GM21526 (cell line): Measurements from ENCODE around the gene AKAP13.

Experiments used
- ATAC-seq: cut with Tn5 transposase; IDR thresholded peaks from one replicate; pipeline ENCODE4 v1.9.1; 2021; ENCODE audit warnings: moderate library complexity; ENCODE audit not compliant: unreplicated experiment, low FRiP score

The AKAP13 gene

DNA sequence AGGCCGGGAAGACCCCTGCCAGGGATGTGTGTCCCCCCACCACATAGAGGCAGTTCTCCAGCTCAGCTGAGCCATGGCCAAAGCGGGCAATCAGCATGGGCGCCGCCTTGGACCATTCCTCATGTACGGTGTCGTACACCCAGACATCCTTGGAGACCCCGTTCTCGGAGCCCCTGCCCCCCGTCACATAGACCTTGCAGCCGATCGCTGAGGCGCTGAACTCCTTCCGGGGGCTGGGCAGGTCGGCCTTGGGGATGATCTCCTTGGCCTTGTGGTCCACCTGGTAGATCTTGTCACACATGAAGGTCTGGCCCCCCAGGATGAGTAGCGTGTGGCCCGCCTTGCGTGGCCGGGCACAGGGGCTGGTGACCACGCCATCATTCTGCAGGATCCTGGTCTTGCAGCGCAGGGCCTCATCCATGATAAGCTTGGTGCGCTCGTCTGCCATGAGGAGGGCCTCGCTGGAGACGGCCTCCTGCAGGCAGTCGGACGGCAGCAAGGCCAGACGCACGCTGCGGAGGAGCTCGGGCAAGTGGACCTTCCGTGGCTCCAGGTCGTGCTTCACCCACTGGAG lies 388.3 kb downstream of the AKAP13 start:
- no peak for ATAC-seq

DNA sequence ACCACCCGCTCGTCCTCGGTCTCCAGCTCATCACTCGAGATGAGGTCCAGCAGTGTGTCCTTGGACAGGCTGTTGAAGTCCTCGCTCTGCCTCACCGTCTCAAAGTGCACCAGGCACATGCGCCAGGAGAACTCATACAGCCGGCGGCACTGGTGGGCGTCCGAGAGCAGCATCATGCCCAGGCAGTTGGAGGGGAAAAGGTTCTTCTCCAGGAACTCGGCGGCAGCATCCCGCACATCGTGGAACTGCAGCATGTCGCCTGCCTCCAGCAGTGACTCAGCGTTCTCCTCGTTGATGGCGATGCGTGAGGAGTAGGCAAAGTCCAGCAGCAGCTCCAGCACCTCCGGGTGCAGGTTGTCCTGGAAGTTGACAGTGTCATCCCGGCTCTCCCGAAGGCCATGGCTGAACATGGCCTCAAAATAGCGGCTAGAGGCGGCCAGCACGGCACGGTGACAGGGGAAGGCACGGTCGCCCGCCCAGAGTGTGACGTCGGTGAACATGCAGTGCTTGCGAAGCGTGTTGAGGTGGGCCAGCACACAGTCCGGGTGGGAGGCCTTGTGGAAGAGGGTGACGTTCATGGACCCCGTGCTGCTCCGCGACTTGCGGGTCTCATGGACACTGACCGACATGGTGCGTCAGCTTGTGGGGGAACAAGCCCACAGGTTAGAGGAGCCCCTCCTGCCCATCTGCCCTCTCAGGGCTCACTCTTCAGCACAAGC lies 388.9 kb downstream of the AKAP13 start:
- ATAC-seq, result no peak

DNA sequence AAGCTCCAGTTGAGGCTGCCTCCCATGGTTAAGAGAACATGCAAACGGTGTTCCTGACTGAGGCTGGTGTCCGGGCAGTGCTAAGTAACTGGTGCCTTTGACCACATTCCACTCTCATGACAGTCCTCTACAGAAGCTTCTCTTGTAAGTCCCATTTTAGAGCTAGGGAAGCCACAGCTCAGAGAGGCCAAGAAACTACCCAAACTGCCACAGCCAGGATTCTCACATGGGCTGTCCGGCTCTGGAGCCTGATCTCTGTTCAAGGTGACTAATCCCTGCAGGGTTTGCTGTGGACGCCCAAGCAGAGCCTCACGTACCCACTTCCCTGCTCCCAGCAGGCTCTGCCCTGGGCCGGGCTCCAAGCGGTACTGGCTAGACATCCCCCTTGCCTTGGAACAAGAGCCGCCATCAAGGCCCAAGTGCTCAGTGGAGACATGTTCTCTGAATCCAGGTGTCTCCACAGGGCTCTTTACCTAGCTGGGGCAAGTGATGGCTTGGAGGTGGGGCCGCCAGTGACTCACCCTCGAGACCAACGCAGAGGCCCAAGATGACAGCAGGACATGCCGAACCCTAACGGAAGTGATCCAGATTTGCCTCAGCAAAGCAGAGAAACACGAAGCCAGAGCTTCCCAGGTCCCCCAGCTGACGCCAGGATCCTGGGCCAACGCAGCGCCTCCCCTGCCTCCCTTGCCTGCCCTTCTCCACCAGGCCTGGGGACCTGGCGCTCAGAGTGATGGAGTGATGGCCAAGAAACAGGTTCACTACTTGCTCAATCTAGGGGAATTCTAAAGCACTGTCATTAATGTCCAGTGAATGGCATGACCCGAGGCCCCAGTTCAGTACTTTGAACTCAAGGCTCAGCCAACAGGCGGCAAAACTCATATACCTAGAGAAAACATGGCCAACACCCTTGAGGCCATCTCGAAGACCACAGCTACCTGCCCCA lies 390.0 kb downstream of the AKAP13 start:
- ATAC-seq, result no peak

DNA sequence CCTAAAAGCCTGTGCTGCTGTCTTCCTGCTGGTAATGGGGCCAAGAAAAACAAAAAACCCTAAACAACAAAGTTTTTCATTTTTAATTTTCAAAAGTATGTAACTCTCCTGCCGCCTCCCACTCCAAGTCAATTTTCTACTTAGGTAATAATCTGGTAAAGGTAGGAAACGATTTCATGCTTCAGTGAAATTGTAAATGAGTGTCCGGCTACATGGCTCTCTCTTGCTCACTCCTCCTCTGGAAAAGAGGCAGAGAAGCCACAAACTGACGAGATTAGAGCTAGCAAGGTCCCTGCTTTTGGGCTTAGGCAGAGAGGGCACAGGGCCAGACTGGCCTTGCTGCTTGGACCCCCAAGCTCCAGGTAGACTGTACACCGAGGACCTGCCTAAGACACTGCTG lies 390.9 kb downstream of the AKAP13 start:
- ATAC-seq, result no peak

DNA sequence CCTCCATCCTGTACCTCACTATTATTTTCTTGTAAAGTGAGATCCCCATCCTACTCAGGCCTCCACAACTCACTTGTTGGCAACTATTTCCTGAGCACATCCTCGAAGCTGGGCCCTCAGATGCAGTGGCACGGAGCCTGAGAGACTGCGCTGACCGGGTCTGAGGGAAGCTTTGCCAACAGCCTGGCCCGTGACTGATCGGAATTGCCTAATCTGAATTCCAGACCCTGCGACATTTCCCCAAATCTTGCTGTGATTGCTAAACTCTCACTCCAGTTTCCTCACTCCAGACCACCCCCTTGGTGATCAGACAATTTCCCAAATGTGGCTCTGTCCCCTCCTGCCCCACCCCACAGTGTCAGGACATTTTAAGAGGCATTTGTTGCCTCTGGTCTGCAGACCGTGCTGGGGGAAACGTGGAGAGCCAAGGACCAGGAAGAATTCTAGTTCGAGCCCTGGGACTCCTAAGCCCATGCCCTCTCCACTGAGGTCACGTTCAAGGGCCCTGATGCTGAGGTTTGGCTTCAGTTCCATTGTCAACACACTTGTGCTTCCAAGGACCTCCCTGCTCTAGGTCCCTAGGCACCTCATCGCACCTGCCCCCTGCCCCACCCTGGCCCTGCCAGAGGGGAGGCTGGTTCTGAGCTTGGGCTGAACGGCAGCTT lies 391.5 kb downstream of the AKAP13 start:
- ATAC-seq, result no peak

DNA sequence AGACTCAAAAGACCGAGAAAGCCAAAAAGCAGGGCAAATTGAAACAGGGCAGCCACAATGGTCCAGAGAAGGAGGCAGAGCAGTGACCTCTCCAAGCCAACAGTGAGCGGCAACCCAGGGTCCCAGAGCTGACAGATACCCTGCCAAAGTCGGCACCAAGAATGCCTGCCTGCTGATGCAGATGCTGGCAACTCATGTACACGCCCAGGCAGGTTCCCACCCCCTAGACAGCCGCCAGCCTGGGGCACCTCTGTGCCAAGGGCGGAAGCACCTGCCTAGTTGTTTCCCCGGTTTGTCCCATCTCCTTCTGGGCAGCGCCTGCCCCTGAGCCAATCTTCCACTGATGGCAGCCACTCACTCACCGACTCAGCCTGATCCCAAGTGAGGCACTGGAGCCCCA lies 392.3 kb downstream of the AKAP13 start:
- no peak for ATAC-seq

DNA sequence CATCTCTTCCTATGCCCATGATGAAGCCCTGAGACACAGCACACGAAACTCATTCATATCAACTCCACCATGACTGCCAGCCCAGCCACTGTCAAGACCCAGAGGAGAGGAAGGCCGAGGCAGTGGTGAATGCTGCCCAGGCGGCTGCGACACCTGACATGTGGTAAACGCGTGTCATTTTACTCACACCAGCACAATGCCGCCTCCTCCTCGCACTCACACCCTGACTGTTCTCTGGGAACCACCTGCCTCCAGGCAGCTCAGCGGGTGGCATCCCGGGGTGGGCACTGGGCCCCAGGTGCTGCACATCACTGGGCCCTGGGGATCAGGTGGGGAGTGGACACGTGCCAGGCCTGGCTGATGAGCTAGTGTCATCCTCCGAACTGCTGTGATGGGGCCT lies 392.8 kb downstream of the AKAP13 start:
- no peak for ATAC-seq

DNA sequence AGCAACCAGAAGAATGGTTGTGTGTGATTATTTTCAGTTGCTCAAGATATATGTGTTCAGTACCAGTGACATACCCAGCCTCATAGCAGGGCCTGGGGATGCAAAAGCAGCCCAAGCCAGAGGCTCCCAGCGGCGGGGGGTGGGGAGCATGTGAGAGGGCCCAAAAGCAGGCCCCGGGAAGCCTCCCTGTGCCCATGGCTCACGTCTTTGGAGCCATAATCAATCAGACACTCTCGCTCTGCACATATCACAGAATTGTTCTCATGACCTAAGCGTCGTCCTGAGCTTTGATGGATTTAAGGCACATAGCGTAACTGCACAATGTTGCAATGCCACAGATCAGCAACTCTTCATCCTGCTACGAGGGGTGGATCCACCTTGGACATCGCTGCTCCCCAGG lies 393.6 kb downstream of the AKAP13 start:
- no peak for ATAC-seq

DNA sequence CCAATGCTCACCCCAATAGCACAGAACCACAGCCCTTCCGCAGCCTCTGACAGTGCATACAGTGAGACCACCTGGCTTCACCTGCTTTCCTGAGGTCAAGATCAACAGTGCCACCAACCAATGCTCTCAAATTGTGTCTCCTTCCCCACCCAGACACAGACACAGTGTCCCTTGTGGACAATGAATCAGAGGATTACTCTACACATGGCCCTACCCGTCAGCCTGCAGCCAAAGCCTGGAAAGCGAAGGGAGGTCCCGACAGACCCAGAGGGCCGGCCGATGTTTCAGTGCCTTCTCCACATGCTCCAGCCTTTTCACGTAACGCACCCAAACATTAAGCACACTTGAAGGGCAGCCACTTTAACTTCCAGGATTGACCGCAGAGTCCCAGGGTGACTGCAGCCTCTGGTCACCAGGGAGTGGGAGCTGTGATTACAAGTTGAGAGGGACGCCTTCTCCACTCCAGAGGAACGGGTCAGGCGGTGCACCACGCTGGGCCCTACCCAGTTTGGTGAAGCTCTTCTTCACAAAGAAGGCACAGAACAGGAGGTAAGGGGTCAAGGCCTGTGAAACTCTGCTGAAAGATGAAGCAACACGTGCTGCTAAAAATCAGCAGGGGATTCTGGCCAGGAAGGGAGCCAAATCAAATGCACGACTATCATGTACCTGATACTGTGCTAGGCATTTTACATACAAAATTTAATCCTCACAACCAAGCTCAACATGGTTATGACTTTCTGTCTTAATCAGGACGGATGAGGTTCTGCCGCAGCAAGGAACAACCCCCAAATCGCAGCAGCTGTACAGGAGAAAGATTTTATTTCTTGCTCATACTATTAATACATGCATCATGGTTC lies 397.1 kb downstream of the AKAP13 start:
- no peak for ATAC-seq

DNA sequence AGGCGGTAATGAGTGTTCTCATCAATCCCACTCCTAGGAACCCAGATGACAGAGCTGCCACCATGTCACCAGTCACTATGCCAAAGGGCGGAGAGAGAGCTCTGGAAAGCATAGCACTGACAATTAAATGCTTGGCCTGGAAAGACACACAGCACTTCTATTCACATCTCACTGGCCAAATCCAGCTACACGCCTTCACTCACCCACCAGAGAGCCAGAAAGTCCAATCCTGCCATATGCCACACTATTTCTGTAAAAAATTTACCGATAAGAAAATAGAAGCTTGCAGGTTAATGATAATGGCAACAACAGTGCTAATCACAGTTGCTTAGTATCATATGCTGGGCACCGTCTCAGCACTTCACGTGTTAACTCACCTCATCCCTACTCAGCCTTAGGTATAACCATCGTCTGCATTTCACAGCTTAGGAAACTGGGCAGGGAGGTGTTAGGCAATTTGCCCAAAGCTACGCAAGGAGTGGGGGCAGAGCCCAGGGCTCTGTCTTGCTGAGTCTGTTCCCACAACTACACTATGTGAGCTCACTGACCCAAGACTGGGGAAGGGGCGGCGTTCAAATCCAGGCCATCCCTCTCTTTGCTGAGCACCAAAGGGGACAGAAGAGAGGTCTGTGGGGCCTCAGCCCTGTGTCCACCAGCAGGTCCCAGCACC lies 397.8 kb downstream of the AKAP13 start:
- no peak for ATAC-seq

DNA sequence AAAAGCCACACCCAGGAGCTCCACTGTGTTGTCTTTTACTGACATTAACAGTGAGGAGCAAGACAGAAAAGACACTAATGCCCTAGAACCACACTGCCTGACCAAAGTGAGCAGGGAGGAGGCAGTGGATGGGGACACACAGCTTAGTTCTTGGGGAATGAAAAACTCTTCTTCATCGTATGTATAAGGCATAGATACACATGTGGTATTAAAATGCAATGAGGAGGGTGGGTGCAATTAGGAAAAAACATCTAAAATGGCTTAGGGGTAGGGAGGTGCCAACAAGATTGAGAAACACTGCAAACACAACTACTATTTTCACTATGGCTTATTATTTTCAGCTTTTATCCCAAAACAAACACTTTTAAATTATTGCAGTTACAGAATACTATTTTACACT lies 398.8 kb downstream of the AKAP13 start:
- no peak for ATAC-seq

DNA sequence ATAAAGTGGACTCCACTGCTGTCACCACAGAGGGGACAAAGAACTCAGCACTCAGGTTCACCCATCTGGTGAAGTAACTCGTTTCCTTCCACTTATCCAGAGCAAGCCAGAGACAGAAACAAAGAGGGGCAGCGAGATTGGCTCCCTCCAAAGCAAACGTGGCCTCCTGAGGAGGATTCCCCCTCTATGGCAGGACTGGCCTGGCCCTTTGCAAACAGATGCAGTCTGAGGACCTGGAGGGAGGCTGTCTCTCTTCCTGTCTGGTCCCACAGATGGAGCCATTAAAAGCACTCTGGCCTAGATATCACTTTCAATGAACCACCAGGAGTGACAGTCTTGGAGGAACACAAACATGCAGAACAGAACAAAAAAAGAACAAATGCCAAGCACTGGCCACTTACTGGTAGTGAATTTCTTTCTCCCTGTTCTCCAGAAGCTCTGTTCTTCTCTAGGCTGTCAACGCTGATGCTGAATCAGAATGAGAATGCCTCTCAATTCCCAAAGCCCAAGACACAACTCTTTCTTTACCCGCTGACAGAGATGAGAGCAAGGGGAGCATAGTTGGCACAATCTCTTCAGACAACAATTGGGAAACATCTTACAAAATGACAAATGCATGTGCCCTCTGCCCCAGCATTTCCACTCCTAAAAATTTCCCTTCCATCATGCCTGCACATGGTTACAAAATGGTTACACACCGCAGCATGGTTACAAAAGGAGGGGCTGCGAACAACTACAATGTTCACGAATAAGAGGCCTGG lies 400.0 kb downstream of the AKAP13 start:
- no peak for ATAC-seq

DNA sequence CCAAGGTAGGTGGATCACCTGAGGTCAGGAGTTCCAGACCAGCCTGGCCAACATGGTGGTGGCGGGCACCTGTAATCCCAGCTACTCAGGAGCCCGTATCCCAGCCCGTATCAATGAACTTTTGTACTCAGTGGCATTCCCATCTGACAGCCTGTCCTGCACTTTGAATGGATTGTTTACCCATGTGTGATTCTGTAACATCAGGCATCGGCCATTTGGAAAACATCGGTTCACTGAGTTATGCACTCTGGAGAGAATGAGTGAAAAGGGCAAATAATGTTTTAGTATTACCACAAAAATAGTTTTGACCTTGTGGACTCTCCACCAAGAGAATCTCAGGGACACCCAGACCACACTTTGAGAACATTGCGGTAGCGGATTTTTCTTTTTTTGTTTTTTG lies 400.7 kb downstream of the AKAP13 start:
- no peak for ATAC-seq

DNA sequence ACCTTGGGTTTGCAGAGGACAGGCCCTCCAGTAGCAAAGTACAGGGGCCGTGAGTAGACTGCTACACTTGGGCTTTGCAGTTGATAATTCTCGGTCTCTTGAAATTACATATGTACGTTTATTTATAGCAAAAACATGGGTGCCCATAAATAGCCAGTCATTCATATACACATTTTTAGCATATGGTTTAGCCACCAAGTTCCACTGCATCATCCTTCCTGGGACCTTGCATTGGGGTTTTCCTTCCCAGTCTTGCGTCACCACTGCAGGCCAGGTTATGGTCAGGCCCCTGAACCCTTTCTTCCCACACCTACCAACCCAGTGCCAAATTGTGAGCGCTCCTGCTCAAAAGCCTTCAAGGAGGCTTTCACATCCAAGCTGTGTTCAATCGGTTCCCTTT lies 401.7 kb downstream of the AKAP13 start:
- ATAC-seq, result no peak

DNA sequence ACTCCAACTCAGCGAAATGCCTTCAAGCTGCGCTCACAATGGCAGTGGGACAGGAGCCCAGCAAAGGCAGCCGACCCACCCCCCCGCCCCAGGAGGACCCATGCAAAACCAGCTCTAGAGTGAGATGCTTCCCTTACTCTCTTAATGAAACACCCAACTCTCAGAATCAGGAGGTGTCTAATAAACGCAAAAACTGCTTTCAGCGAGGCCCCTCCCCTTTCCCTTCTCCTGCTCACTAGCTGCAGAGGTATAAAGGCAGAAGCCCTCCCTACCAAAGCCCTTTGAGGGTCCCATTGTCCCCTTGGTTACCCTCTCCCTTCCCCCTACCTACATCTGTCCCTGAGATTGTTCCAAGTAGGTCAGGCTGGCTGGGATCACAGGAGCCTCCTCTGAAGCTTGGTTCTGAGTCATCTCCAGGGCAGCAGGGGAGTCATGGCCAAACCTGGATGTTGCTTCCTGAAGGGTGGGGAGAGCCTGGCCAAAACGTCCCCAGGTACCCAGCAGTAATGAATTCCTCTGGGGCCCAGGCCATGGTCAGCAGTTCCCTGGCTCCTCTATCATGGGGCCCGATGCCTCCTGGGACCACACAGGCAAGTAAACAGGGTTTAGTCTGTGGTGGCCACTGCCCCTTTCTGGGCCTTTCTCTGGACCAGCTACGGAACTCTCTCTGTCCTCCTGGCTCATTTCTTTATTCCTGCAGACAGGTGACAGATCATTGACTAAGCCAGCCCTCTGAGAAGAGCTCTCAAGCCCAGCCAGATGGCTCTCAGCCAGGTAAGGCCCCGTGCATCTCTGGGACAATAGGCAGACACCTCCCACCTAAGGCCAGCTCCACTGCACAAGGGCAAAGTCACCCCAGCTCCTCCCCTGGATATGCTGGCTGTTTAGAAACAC lies 405.7 kb downstream of the AKAP13 start:
- ATAC-seq, result no peak

DNA sequence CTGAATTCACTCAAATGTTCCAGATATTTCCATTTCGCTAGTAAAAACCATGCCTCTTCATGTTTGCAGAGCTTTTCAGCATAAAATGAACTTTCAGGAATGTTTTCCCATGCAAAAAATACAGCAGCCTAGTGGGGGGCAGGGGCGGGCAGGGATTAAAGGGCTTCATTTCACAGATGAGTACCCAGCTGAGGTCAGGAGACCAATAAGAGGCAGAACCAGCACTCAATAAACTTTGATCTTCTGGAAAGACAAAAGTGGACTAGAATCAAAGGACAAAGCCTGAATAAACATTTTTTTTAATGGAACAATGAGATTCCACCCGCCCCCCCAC lies 406.3 kb downstream of the AKAP13 start:
- ATAC-seq, result no peak

DNA sequence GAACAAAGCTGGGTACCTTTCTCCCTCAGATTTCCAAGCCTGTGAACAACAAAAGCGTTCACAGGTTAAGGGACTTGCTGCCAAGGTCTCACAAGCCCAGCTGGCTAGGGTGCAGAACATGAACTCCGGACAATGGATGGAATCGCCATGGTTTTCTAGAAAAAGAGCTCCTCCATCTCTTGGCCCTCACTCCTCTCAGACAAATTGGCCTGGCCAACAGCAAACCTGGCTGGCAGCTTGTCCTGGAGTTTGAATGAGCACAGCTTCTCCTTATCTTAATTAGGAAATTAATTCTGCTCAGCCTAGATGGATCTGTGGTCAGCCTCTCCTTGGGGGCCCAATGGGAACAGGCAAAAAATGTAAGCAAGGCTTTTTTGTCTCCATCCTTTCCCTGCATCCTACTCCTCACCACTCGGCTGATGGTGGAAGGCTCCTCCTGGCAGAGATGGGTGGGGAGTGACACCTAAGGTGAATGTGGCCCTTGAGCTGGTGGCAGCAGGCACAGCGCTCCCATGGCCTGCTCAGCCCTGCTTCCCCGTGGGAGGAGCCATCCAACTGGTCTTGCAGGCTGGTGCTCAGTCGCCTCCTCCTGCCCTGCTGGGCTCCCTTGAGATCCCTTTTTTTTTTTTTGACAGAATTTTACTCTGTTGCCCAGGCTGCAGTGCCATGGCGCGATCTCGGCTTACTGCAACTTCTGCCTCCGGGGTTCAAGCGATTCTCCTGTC lies 408.5 kb downstream of the AKAP13 start:
- no peak for ATAC-seq
